Type B pancreatic cell (in vitro differentiated cells): Measurements from ENCODE around the gene CLDN34. TPM values are rescaled to one million over a fixed set of nuclear protein-coding genes. Genes with fewer than 3 reads are reported as not detected.

ENCODE experiments used
- DNase-seq: peaks from one replicate; pipeline ENCODE4 v3.0.0; 2021; ENCODE audit warnings: mixed read lengths; ENCODE audit not compliant: unreplicated experiment; ENCODE audit errors: extremely low spot score
- H3K27ac Mint-ChIP-seq: 2 replicates; pipeline ENCODE4 v1.8.0; 2021; ENCODE audit warnings: mild to moderate bottlenecking, mixed read lengths
- H3K27me3 Mint-ChIP-seq: 2 replicates; pipeline ENCODE4 v1.8.0; 2021; ENCODE audit warnings: mixed read lengths
- H3K36me3 Mint-ChIP-seq: 2 replicates; pipeline ENCODE4 v1.8.0; 2021; ENCODE audit warnings: mixed read lengths
- H3K4me1 Mint-ChIP-seq: one replicate; pipeline ENCODE4 v1.8.0; 2021; ENCODE audit warnings: mixed read lengths; ENCODE audit not compliant: unreplicated experiment
- H3K4me3 Mint-ChIP-seq: 2 replicates; pipeline ENCODE4 v1.8.0; 2021; ENCODE audit warnings: mild to moderate bottlenecking, mixed read lengths
- H3K9me3 Mint-ChIP-seq: 2 replicates; pipeline ENCODE4 v1.8.0; 2021; ENCODE audit warnings: mixed read lengths
- long read RNA-seq: library from polyadenylated mRNA; unstranded; transcript quantifications from one replicate; pipeline ENCODE4 v2.0.0, GENCODE V29; 2020
- total RNA-seq: library from RNA; stranded (reverse); gene quantifications from 2 replicates; pipeline ENCODE4 v1.2.1, GENCODE V29; 2021; ENCODE audit warnings: low replicate concordance
- TF ChIP-seq, protein P1 (sequence below): fragments of 200-600 bp; sonication (generic); conservative IDR thresholded peaks from 2 replicates; pipeline ENCODE4 v1.5.0; 2021; ENCODE audit warnings: antibody characterized with exemption, mild to moderate bottlenecking

The CLDN34 gene, protein sequence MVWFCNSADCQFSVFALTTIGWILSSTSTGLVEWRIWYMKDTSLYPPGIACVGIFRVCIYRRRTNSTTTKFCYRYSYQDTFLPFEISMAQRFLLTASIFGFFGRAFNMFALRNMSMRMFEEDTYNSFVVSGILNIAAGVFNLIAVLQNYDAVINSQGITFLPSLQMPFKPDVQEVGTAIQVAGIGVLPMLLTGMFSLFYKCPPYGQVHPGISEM
- total RNA-seq, result 0.86 TPM in 1 of 2 replicates, not detected in the other
- long read RNA-seq, result 0 reads

DNA sequence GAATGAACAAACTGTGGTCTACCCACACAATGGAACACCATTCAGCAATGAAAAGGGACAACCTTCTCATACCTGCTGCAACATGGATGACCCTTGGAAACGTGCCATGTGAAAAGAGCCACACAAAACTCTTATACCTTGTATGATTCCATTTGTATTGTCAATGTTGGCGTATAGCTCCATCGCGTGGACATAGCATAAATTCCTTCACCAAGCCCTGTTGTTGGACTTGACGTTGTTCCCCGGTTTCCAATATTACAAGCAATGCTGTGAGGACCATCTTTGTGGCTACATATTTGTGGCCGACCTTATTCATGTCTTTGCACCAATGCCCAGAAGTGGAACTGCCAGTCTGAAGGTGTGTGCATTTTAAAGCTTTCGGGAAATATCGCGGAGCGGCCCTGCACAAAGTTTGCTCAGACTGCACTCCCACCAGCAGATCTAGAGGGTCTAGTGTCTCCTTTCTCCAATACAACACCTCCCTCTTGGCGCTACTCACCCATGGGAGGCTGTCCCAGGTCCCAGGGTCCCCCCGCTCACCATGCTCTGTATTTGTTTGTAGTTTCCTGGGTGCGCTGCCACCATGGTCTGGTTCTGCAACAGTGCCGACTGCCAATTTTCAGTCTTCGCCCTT is at the start of gene CLDN34:
CLDN34 (plus strand) TSS at position 584 of the 634 bp plus-strand sequence; CDS start at position 584, 0 bp downstream.
- Mint-ChIP-seq H3K4me1 (no peaks in the 10 kb centered on the region), H3K9me3 (peaks cover 11% of the 10 kb centered on the region), H3K4me3 (no peak within 1 kb of the TSS), H3K27ac (no peak within 1 kb of the TSS), H3K27me3 (no peaks in the 10 kb centered on the region), H3K36me3 (peaks cover 4% of the 10 kb centered on the region)
- DNase-seq, result no peak
- TF ChIP-seq, protein P1, sequence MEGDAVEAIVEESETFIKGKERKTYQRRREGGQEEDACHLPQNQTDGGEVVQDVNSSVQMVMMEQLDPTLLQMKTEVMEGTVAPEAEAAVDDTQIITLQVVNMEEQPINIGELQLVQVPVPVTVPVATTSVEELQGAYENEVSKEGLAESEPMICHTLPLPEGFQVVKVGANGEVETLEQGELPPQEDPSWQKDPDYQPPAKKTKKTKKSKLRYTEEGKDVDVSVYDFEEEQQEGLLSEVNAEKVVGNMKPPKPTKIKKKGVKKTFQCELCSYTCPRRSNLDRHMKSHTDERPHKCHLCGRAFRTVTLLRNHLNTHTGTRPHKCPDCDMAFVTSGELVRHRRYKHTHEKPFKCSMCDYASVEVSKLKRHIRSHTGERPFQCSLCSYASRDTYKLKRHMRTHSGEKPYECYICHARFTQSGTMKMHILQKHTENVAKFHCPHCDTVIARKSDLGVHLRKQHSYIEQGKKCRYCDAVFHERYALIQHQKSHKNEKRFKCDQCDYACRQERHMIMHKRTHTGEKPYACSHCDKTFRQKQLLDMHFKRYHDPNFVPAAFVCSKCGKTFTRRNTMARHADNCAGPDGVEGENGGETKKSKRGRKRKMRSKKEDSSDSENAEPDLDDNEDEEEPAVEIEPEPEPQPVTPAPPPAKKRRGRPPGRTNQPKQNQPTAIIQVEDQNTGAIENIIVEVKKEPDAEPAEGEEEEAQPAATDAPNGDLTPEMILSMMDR, result no peak

DNA sequence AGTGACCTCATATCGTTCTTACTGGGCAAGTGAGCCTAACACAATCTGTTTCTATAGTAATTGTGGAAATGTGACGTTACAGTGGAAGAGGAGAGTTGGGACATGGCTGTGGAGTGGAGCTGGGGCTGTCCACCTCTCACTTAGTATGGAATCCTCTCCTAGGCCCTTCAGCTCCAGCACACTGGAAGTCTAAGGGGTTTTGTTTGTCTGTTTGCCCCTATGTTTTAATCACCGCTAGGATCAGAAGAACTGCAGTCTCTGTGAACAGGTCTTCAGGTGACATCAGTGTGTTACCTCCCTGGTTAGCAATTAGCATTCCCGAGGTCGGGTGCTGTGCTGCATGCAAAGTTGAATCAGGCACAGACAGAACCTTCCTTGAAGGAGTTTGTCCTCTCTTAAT is 49.3 kb upstream of the CLDN34 start:
- Mint-ChIP-seq H3K27ac (no peak overlapping the region), H3K4me3 (no peak overlapping the region), H3K9me3 (peaks cover 5% of the 10 kb centered on the region), H3K4me1 (no peaks in the 10 kb centered on the region), H3K36me3 (peaks cover 5% of the 10 kb centered on the region), H3K27me3 (no peaks in the 10 kb centered on the region)
- TF ChIP-seq, protein P1, result no peak
- DNase-seq, result no peak

DNA sequence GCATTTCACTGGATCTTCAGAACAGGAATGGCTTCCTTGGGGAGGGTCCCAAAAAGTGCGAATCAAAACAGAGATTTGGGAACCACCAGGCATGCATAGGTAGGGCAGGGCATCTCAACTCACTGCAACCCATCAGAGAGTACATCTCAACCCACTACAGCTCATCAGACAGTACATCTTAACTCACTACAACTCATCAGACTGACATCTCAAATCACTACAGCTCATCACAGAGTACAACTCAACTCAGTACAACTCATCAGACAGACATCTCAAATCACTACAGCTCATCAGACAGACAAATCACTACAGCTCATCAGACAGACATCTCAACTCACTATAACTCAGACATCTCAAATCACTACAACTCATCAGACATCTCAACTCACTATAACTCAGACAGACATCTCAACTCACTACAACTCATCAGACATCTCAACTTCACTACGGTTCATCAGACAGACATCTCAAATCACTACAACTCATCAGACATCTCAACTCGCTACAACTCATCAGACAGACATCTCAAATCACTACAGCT is 47.5 kb upstream of the CLDN34 start:
- DNase-seq, result no peak
- Mint-ChIP-seq H3K4me1 (peaks cover 4% of the 10 kb centered on the region), H3K27me3 (no peaks in the 10 kb centered on the region), H3K27ac (no peak overlapping the region), H3K36me3 (peaks cover 5% of the 10 kb centered on the region), H3K9me3 (peaks cover 5% of the 10 kb centered on the region), H3K4me3 (no peak overlapping the region)
- TF ChIP-seq, protein P1, result no peak

GRCh38 chrX:9921407-9921806 is 45.8 kb upstream of the CLDN34 start:
- Mint-ChIP-seq H3K4me3 (no peak overlapping the region), H3K4me1 (peaks cover 4% of the 10 kb centered on the region), H3K36me3 (peaks cover 5% of the 10 kb centered on the region), H3K27me3 (no peaks in the 10 kb centered on the region), H3K27ac (no peak overlapping the region), H3K9me3 (peaks cover 5% of the 10 kb centered on the region)
- no peak for DNase-seq
- TF ChIP-seq, protein P1, result no peak

- no peak for DNase-seq
- peak overlapping the region; percentile 23 for H3K27ac Mint-ChIP-seq
- peaks cover 5% of the 10 kb centered on the region for H3K36me3 Mint-ChIP-seq
- H3K9me3 Mint-ChIP-seq, result peaks cover 5% of the 10 kb centered on the region
- no peak overlapping the region for H3K4me3 Mint-ChIP-seq
- peaks cover 10% of the 10 kb centered on the region for H3K4me1 Mint-ChIP-seq
- no peaks in the 10 kb centered on the region for H3K27me3 Mint-ChIP-seq
- TF ChIP-seq, protein P1, result no peak
Observed at GRCh38 chrX:9923357-9923756, 43.8 kb upstream of the CLDN34 start.
